ENCODE data around the gene CCDC192.
"Not testable (repeated sequence)": the region's sequence is repeated elsewhere in the genome, so short reads cannot be mapped to it uniquely, and the experiment has no call there.

CCDC192 gene

GRCh38 chr5:127699416-127699815 lies 3.8 kb upstream of the CCDC192 start:
- DNase-seq (ENCODE audit: low spot score) = no peak

DNA sequence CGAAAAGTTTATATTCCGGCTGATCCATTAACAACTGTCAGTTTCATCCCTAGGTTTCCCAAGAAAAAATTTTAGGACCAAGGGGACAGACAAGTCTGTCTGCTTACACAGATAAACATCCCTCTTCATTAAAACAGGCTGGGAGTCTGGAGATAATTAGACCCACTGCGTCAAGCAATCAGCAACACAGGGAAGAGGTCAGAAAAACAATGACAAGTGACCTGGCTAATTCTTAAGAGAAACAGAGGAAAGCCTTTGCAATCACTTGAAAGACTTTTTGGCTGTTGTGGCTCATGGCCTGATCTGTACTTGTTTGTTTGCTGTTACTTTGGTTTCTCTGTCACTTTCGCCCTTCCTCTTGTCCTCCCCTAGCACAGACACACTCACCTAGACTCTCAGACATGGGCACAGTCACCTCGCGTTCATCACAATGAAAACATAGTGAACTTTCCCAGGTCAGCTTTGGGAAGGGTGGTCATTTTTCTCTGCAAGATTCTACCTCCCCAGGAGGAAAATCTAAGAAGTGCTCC lies 2.9 kb upstream of the CCDC192 start:
- no peak for DNase-seq (ENCODE audit: low spot score)

DNA sequence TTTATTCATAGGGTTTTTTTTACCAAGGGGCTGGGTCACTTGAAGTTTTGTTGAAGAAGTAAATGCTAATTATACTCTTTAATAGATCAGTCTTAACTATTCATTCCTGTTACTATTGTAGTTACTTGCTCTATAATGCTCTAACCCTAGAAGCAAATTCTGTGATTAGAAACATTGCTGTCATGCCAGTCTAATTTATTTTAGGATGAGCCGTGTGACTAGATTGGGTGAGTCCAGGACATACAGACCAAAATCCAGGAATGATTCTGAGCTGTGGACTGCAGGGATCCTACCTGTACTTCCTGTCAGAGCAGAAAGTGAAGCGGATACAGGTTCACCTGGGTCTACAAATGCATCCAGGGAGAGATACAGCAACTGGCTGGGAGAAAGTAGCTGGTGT lies 757 bp upstream of the CCDC192 start:
- no peak for DNase-seq (ENCODE audit: low spot score)

DNA sequence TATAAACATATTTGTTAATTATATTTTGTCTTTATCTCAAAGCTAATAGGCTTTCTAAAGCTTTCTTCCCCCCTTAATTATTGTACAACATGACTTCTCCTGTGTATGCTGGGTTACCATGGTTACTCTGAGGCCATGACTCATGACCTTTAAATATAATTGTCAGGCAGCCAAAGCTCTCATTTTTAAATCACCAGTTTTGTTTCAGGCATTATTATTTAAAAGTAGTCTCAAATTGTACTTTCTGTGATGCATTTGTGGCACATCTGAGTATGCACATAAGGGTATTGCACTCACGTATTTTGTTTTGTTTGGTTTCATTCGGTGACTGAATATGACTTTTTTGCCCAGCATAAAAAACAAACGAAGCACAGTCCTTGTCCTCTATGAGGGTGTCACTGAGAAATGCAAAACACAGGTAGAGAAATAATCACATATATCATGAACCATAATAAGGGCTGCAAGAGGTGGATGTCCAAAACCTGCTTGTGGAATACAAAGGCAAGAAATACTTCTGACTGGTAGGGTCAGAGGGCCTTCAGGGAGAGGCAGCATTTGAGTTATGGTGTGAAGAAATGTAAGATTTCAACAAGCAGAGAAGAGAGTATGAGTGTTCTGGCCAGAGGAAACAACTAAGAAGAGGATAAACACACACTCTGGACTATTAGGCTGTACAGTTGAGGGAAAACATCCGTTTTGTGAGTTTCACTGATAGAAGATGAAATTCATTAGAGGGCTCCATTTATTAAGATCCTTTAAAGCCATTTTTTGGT lies 2.1 kb downstream of the CCDC192 start:
- peak; percentile 36 for DNase-seq (ENCODE audit: low spot score)

- no peak for DNase-seq (ENCODE audit: low spot score)
Measured at GRCh38 chr5:127706691-127707090, 3.5 kb downstream of the CCDC192 start.

DNA sequence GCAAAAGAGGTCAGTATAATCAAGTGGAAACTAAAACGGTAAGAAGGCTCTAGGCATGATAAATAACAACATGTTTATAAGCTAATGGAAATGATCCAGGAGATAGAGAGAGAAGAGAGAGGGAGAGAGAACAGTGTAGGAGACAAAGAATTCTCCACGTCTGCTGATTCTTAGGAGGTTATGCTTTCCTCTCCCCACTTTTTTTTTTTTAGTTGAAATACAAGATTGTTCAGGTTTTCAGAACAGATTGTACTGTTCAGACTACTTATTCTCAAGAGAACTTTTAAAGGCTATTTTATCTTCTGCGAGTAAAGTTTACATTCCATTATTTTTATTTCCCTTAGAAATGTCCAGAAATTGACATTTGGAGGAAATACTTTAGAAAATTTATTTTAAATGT lies 4.0 kb downstream of the CCDC192 start:
- DNase-seq (ENCODE audit: low spot score) = no peak

DNA sequence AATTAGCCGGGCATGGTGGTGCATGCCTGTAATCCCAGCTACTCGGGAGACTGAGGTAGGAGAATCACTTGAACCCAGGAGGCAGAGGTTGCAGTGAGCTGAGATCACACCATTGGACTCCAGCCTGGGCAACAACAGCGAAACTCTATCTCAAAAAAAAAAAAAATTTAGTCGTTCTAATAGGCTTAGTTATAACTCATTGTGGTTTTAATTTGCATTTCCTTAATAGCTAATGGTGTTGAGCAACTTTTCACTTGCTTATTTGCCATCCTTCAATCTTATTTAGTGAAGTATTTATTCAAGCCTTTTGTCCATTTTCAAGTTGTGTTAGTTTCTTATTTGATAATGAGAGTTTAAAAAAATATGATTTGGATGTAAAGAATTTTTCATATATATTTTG lies 9.9 kb downstream of the CCDC192 start:
- not testable (repeated sequence) for DNase-seq (ENCODE audit: low spot score)

- DNase-seq (ENCODE audit: low spot score) = no peak
Measured at GRCh38 chr5:127718181-127718580, 15.0 kb downstream of the CCDC192 start.

- no peak for DNase-seq (ENCODE audit: low spot score)
Measured at GRCh38 chr5:127723571-127723970, 20.4 kb downstream of the CCDC192 start.

- DNase-seq (ENCODE audit: low spot score) = no peak
Measured at GRCh38 chr5:127725673-127726072, 22.5 kb downstream of the CCDC192 start.

GRCh38 chr5:127732963-127733362 lies 29.8 kb downstream of the CCDC192 start:
- no peak for DNase-seq (ENCODE audit: low spot score)

GRCh38 chr5:127739348-127739747 lies 36.2 kb downstream of the CCDC192 start:
- not testable (repeated sequence) for DNase-seq (ENCODE audit: low spot score)

- DNase-seq (ENCODE audit: low spot score) = no peak
Measured at GRCh38 chr5:127739807-127740384, 36.7 kb downstream of the CCDC192 start.

GRCh38 chr5:127741412-127741811 lies 38.2 kb downstream of the CCDC192 start:
- DNase-seq (ENCODE audit: low spot score) = no peak

DNA sequence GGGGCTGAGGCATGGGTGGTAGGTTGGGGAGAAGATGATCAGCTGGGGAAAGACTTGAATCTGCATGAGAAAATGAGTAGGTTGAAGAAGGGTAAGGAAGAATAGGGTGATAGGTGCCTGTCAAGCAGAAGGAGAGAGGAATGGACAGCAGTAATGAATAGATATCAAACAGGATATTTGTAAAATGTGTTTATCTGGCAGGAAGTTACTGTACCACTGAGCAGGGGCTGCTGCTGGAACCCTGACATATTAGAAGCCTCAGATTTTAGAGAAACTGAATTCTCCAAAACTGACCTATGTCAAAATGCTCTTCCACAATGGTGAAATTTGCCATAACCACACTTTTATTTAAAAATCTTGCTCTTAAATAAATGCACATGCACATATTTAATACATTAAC lies 41.0 kb downstream of the CCDC192 start:
- DNase-seq (ENCODE audit: low spot score) = no peak

- DNase-seq (ENCODE audit: low spot score) = no peak
Measured at GRCh38 chr5:127746756-127747155, 43.6 kb downstream of the CCDC192 start.

- not testable (repeated sequence) for DNase-seq (ENCODE audit: low spot score)
Measured at GRCh38 chr5:127752503-127753265, 49.5 kb downstream of the CCDC192 start.

DNA sequence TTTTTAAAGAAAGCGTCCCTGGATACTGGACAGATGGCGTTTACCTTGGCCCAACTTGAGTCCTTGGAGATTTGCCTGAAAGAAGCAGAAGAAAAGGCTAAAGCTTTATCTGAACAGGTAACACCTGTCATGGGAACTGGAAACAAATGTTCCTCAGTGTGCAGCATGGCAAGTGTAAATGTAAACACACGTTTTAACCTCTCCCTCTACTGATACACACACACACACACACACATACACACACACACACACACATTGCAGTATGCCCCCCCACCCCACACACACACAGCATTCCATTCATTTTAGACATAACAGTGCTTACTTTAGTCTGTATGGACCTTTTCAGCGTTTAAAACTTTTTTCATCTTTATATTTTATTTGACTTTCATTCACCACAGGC lies 51.1 kb downstream of the CCDC192 start:
- DNase-seq (ENCODE audit: low spot score) = no peak

GRCh38 chr5:127754706-127755105 lies 51.5 kb downstream of the CCDC192 start:
- no peak for DNase-seq (ENCODE audit: low spot score)

GRCh38 chr5:127757576-127757975 lies 54.4 kb downstream of the CCDC192 start:
- DNase-seq (ENCODE audit: low spot score) = peak; percentile 52

GRCh38 chr5:127758766-127759283 lies 55.6 kb downstream of the CCDC192 start:
- no peak for DNase-seq (ENCODE audit: low spot score)

DNA sequence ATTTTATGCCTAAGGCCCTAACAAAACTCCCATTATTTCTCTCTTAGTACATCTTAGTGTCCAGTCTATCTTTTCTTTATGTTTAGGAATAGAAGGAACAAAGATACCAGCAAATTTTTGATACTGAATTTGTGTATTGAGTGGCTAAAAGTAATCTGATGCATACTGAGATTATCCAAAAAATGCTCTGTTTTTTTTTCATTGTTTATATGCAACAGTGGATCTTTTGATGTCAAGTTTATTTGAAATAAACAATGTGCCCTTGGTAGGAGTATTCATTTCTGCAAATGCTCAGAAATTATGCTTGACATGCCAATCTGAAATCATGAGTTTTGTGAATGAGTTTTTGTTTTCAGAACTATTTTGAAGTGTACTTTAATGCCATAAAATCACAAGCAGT lies 58.7 kb downstream of the CCDC192 start:
- DNase-seq (ENCODE audit: low spot score) = no peak

DNA sequence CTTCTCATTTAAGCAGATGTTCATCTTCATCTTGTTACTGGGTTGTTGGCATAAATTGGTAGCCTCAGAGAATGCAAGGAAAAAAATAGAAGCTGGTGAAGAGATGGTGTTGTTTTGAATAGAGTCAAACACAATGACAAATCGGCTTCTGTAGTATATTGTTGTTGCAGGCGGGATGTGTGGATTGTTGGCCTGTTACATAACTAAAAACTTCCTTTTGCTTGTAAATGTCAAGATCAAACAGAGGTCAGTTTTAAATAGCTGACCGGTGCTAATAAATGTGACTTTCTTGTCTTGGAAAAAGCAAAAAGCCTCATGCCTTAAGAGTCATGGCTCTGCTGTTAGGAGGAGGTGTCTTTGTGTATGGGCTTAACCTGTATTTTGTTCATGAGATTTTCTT lies 59.2 kb downstream of the CCDC192 start:
- DNase-seq (ENCODE audit: low spot score) = no peak

Data from LoVo (cell line).